GM12801 (cell line): ENCODE results near the gene CACNB3.

ENCODE experiments used
- CTCF ChIP-seq: IDR thresholded peaks from one replicate; pipeline ENCODE4 v1.5.1; 2011; ENCODE audit warnings: control low read depth; ENCODE audit not compliant: insufficient read length; ENCODE audit errors: extremely low read depth

The CACNB3 gene

GRCh38 chr12:48854488-48854887 is 36.2 kb downstream of the CACNB3 start:
- no peak for TF ChIP-seq CTCF

GRCh38 chr12:48856379-48856778 is 38.1 kb downstream of the CACNB3 start:
- no peak for TF ChIP-seq CTCF

GRCh38 chr12:48857278-48857994 is 39.1 kb downstream of the CACNB3 start:
- TF ChIP-seq CTCF, result no peak

- no peak for TF ChIP-seq CTCF
Measured at GRCh38 chr12:48858043-48858442, 39.7 kb downstream of the CACNB3 start.

- no peak for TF ChIP-seq CTCF
Measured at GRCh38 chr12:48859607-48860006, 41.3 kb downstream of the CACNB3 start.

- no peak for TF ChIP-seq CTCF
Measured at GRCh38 chr12:48861111-48861510, 42.8 kb downstream of the CACNB3 start.

- no peak for TF ChIP-seq CTCF
Measured at GRCh38 chr12:48862760-48863159, 44.5 kb downstream of the CACNB3 start.

GRCh38 chr12:48863291-48863690 is 45.0 kb downstream of the CACNB3 start:
- no peak for TF ChIP-seq CTCF
